Erythroblast (primary cell): Measurements from ENCODE around the gene SHANK1.

Experiments used
- GATA1 ChIP-seq: IDR thresholded peaks from 2 replicates; pipeline ENCODE4 v1.6.1; 2011; ENCODE audit warnings: low read depth, mild to moderate bottlenecking, control low read depth, low read length, moderate library complexity
- POLR2A ChIP-seq: IDR thresholded peaks from 2 replicates; pipeline ENCODE4 v1.6.1; 2011; ENCODE audit warnings: mild to moderate bottlenecking, low read length

GRCh38 chr19:50719566-50719965 lies at the start of gene SHANK1:
- TF ChIP-seq POLR2A (no peak), GATA1 (no peak)
